Hematopoietic multipotent progenitor cell (in vitro differentiated cells): ENCODE measurements around the gene MMP17. TPM values are rescaled to one million over a fixed set of nuclear protein-coding genes. Genes with fewer than 3 reads are reported as not detected.
"Not testable (repeated sequence)": the region's sequence is repeated elsewhere in the genome, so short reads cannot be mapped to it uniquely, and the experiment has no call there.

Source experiments
- DNase-seq, 3 donors: peaks; one replicate each; pipeline ENCODE4 v3.0.0-alpha.2; 2011 to 2015; ENCODE audit warnings: low read depth in 2 of 3, low spot score in 2 of 3
- total RNA-seq: library from RNA; depleted of rRNA; stranded (reverse); fragments of >200 nt; gene quantifications from one replicate; pipeline ENCODE4 v1.2.3, GENCODE V29; 2012

Gene MMP17
- total RNA-seq, 1 donor: 3.8 TPM

GRCh38 chr12:131799828-131800593 lies 28.2 kb upstream of the MMP17 start:
- no peak for DNase-seq

DNA sequence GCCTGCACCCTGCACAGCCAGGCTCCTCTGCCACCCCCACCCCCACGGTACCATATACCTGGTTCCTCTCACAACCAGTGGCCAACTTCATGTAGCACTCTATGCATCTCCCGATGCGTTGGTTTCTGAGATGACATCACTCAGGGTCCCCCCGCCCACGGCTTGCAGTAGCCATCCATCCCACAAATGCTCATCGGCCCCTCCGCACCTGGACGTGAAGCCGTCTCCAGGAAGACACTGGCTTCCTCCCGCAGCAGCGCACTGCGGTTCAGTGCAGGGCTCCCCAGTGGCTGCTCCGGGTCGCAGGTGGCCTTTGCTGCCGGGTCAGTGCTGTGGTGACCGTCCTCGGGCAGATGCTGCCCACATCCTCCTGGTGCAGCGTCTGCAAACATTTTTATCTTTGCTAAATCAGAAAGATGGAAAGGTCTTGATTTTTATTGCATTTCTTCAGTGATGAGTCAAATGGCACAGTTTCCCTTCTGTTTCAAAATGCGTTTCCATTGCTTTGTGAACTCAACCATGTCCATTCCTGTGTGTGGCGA lies 27.5 kb upstream of the MMP17 start:
- no peak for DNase-seq

- DNase-seq: no peak
Measured at GRCh38 chr12:131801254-131801866, 26.8 kb upstream of the MMP17 start.

DNA sequence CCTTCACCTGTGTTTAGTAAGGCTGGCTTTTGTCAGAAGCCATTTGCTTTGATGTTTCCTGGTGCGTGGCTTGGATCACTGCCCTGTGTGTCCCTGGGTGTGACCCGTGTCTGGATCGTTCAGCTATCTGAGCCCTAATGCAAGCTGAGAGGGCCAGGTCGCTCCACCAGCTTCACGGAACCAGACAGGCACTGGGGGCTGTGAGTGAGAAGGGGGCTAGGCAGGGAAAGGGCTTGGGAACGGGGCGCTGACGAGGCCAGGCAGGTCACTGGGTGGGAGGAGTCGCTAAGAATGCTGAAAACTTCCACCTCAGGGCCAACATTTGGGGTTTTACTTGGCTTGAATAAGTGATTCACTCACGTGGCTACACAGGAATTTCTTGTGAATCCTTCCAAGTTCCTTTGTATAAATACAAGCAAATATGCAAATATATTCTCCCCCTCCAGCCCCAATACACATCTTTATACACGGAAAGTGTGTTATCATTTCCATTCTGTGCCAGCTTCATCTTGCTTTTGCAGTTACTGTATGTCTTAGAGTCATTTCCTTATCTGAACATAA lies 24.2 kb upstream of the MMP17 start:
- peak in 2 of 3 donors; percentile 46 to 69 for DNase-seq

- no peak for DNase-seq
Measured at GRCh38 chr12:131805421-131805820, 22.8 kb upstream of the MMP17 start.

DNA sequence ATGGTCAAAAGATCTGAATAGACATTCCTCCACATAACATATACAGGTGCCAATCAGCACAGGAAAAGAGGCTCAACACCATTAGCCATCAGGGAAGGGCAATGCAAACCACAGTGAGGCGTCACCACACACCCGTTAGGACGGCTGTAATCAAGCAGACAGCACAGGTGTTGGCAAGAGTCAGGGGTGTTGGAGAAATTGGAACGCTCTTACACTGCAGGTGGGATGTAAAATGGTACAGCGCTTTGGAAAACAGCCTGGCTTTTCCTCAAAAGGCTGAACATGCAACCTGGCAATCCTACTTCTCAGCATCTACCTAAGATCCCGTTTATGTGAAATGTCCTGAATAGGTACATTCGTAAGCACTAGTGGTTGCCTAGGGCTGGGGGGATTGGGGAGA lies 21.5 kb upstream of the MMP17 start:
- DNase-seq: no peak

GRCh38 chr12:131808744-131809371 lies 19.3 kb upstream of the MMP17 start:
- DNase-seq: peak in 2 of 3 donors; percentile 28 to 59

DNA sequence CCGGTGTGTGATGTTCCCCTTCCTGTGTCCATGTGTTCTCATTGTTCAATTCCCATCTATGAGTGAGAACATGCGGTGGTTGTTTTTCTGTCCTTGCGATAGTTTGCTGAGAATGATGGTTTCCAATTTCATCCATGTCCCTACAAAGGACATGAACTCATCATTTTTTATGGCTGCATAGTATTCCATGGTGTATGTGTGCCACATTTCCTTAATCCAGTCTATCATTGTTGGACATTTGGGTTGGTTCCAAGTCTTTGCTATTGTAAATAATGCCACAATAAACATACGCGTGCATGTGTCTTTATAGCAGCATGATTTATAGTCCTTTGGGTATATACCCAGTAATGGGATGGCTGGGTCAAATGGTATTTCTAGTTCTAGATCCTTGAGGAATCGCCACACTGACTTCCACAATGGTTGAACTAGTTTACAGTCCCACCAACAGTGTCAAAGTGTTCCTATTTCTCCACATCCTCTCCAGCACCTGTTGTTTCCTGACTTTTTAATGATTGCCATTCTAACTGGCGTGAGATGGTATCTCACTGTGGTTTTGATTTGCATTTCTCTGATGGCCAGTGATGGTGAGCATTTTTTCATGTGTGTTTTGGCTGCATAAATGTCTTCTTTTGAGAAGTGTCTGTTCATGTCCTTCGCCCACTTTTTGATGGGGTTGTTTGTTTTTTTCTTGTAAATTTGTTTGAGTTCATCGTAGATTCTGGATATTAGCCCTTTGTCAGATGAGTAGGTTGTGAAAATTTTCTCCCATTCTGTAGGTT lies 18.5 kb upstream of the MMP17 start:
- not testable (repeated sequence) for DNase-seq

DNA sequence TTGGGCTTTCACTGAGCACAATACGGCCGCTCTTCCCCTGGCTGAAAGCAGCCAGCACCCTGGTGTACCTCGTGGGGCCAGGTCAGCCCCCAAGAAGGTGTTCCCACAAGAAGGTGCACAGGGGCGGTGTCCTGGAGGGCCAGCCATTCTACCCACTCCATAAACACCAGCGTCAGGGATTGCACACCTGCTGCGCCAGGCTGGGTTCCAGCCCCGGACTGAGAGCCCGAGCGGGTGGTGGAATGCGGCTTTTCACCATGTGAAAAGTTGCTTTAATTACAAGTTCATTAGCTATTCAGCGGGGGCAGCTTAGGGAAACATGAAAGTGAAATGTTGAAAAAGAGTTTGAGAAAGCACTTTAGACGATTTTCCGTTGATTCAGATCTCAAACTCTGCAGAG lies 17.5 kb upstream of the MMP17 start:
- DNase-seq: no peak

- DNase-seq: no peak
Measured at GRCh38 chr12:131815131-131815530, 13.1 kb upstream of the MMP17 start.

- DNase-seq: no peak
Measured at GRCh38 chr12:131816495-131816894, 11.7 kb upstream of the MMP17 start.

DNA sequence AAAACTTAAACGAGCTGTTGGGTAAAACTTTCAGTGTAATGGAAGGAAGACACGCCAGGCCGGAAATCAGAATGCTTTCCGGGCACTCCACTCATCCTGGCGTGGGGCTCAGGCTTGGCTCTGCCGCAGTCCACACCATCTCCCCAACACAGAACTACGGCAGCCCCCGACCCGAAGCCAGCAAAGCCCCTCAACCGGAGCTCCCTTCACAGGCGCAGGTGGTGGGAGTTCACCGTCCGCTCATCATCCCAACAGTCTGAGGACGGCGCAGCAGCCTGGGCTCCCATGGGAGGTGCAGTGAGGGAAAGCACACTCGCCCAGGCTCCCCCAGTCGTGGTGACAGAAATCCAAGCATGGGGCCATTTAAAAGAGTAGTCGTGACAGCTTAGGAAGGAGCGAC lies 11.0 kb upstream of the MMP17 start:
- no peak for DNase-seq

DNA sequence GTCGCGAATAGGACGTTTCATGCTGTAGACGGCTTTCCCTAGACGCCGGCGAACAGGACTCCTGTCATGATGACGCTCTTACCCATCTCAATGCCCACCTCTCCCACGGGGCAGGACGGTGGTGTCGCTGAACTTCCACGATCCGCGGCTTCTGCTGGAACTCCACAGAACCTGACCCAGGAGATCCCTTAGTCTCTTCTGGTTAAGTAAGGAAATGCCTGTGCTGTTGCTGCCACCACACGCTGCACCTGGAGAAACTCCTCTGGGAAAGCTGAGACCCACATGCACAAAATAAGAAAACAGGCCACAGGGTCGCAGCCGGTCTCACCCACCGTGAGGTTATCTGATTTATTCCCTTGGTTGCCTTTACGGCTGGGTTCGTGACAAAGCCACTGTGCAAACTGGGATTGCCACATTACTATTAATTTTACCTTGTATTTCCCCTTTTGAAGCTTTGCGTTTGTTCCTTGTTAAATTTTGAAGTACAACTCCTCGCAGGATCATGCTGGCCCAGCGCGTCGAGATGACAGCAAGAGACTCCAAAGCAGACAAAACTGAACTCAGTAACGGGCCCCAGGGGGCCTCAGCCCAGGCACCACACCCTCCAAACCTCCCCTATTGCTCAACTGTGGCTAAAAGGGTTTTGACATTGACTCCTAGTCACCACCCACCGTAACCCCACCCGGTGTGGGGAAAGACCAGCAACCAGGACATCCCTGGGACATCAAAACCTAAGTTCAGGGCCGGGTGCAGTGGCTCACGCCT lies 9.2 kb upstream of the MMP17 start:
- no peak for DNase-seq

DNA sequence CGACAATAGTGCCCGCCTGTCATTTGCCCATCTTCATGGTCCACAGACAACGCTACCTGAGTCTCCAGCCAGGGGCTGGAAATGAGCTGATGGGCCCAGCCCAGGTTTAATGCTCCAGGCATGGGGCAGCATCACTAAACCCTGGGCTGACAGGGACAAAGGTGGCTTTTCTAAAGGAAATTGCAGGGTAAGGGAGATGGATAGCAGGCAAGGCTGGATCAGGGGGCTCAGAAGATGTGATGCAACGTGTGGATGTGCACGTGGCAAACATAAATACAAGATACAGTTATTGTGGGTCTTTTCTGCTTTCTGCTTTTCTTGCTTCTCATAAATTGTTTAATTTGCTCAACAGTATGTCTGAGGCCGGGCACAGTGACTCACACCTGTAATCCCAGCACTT lies 3.7 kb upstream of the MMP17 start:
- no peak for DNase-seq

DNA sequence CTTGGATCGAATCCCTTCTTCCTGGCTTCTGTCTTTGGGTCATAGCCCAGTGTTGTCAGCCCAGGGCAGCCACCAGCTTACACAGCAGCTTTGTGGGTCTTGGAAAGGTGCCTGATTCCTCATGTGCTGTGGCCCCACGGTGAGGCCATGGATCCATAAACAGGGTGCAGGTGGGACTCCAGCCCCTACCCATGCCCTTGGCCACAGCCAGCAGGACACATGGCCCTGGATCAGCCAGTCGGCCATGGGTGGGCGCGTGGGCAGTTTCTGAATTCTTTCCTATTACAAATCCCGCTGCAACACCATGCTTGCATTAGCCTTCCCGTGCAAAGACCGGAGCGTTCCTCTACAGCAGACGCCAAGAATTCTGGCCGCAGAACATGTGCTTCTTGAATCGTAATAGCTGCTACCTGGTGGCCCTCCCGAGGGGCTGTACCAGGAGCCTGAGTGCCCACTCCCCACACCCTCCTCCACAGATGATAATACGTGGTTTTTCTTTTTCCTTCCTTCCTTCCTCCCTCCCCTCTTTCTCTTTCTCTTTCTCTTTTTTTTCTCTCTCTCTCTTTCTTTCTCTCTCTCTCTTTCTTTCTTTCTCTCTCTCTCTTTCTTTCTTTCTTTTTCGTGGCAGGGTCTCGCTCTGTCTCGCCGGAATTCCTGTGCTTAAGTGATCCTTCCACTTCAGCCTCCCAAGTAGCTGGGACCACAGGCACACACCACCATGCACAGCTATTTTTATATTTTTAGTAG lies 2.9 kb upstream of the MMP17 start:
- DNase-seq: no peak

- no peak for DNase-seq
Measured at GRCh38 chr12:131826097-131826928, 1.9 kb upstream of the MMP17 start.

DNA sequence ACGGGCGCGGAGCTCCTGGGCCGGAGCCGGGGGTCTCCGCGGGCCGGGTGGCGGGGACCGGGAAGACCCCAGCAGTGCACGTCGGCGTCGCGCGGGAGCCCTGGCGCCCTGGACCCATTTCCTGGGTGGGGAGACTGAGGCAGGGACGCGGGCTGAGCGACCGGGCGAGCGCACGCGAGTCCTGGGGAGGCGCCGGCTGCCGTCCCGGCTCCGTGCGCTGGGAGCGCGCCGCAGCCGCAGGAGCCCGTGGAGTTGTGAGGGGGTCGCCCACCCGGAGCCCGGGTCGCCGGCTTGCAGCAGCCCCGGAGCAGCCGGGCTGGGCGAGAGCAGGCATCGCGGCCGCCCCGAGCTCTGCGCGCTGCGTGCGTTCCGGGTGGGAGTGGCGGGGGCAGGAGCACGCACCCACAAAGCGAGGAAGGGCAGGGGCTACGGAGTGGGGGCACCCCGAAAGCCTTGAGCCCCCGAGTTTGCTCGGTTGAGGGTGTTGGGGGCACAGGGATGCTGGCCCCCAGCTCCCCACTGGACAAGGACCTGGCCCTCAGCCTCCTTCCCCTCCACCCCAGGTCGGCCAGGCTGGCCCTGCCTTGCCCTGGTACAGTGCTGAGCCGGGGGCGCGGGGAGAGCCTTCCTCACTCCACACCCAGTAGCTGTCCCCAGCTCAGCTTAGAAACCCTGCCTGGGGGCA lies 620 bp downstream of the MMP17 start:
- no peak for DNase-seq

DNA sequence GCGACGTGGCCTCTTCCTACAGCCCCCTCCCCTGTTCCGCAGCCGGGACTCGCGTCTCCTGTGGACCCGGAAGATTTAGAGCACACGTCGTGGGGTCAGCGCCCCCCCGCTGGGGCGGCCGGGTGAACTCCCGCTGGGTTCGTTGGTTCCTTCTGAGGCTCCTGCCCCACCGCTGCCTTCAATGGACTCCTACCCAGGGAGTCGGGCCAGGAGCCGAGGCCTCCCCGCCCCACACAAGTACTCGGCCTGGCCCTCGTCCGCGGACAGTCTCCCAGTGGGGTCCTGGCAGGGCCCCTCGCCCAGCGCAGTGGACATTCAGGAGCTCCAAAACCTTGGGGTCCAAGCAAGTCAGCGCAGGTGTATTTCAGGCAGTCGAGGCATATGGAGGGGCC lies 1.2 kb downstream of the MMP17 start:
- DNase-seq: no peak
